ENCODE measurements around the gene ADIPOQ. TPM values are rescaled to one million over a fixed set of nuclear protein-coding genes. Genes with fewer than 3 reads are reported as not detected.

The ADIPOQ gene
- total RNA-seq, 2 experiments from 2014 or later, result not detected

Other genes with a start within 250 kb of the ADIPOQ start
- not detected for gene AHSG, start 229.7 kb upstream of the ADIPOQ start, total RNA-seq
- not detected for gene FETUB, start 202.3 kb upstream of the ADIPOQ start, total RNA-seq
- gene HRG, start 176.7 kb upstream of the ADIPOQ start, total RNA-seq, result not detected
- not detected for gene KNG1, start 125.4 kb upstream of the ADIPOQ start, total RNA-seq
- 1,000 to 10,000 TPM; 1,039 to 1,046 TPM for gene EIF4A2, start 59.1 kb upstream of the ADIPOQ start, total RNA-seq
- 10 to 100 TPM in 1 of 2 experiments, 1 to 10 TPM in 1; 8.6 to 12.6 TPM for gene RFC4, start 36.2 kb upstream of the ADIPOQ start, total RNA-seq
- gene ST6GAL1, start 87.8 kb downstream of the ADIPOQ start, total RNA-seq, result 10 to 100 TPM; 27.6 to 29.1 TPM

All from CD4-positive, alpha-beta T cell (primary cell).